Duodenal mucosa (tissue), 2 donors: ENCODE measurements around the gene PABPN1L.

ENCODE experiments used
- H3K27ac ChIP-seq: one replicate; pipeline ENCODE4 v1.7.0; 2013; ENCODE audit warnings: low read depth, low read length
- H3K27me3 ChIP-seq, 2 donors: one replicate each; pipeline ENCODE4 v1.7.0; 2013; ENCODE audit warnings: low read length in 2 of 2, control low read depth in 1 of 2; ENCODE audit not compliant: insufficient read depth in 2 of 2, control insufficient read depth in 1 of 2
- H3K36me3 ChIP-seq, 2 donors: one replicate each; pipeline ENCODE4 v1.7.0; 2013; ENCODE audit warnings: low read length in 2 of 2, control low read depth in 1 of 2; ENCODE audit not compliant: insufficient read depth in 2 of 2, control insufficient read depth in 1 of 2
- H3K4me1 ChIP-seq, 2 donors: one replicate each; pipeline ENCODE4 v1.7.0; 2013; ENCODE audit warnings: low read length in 2 of 2, control low read depth in 1 of 2; ENCODE audit not compliant: insufficient read depth in 2 of 2, control insufficient read depth in 1 of 2
- H3K4me3 ChIP-seq, 2 donors: one replicate each; pipeline ENCODE4 v1.7.0; 2013; ENCODE audit warnings: low read length in 2 of 2, low read depth in 1 of 2
- H3K9ac ChIP-seq, 2 donors: one replicate each; pipeline ENCODE4 v1.7.0; 2013; ENCODE audit warnings: low read length in 2 of 2, low read depth in 1 of 2
- H3K9me3 ChIP-seq, 2 donors: one replicate each; pipeline ENCODE4 v1.7.0; 2013; ENCODE audit warnings: low read length in 2 of 2, control low read depth in 1 of 2; ENCODE audit not compliant: control insufficient read depth in 1 of 2

Gene PABPN1L

DNA sequence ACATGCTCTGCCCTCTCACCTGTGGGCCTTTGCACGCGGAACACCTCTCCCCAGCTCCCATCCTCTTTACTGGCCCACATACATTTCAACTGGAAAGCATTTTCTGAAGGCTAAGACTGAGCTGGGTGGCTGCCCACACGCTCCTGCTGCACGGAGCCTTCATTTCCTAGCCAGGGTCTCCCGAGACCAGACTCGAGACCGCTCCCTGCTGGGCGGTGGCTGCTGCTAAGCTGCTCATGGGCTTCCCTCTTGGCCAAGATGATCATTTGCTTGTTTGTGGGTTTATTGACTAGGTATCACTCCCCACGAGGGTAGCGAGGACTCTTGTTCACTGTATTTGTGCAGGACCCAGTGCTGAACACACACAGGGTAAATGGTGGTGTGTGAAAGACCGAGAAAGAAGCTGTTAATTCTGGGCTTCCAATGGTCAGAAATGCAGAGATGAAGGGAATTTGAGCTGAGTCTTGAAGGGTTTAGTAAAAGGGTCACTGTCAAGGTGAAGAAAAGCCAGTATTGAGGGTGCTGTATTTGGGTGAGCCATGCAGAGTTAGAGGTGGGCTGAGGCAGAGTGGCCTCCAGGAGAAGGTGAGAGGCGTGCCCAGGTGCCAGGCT lies 8.6 kb downstream of the PABPN1L start:
- H3K27me3 ChIP-seq: no peaks in the 10 kb centered on the region
- H3K9me3 ChIP-seq: no peaks in the 10 kb centered on the region
- H3K27ac ChIP-seq: no peak overlapping the region
- H3K4me1 ChIP-seq: peaks cover 15 to 33% of the 10 kb centered on the region in 2 donors
- H3K9ac ChIP-seq: peak overlapping the region; percentile 81 to 92
- peaks cover 13 to 38% of the 10 kb centered on the region in 2 donors for H3K36me3 ChIP-seq
- peak overlapping the region; percentile 88 to 99 for H3K4me3 ChIP-seq

DNA sequence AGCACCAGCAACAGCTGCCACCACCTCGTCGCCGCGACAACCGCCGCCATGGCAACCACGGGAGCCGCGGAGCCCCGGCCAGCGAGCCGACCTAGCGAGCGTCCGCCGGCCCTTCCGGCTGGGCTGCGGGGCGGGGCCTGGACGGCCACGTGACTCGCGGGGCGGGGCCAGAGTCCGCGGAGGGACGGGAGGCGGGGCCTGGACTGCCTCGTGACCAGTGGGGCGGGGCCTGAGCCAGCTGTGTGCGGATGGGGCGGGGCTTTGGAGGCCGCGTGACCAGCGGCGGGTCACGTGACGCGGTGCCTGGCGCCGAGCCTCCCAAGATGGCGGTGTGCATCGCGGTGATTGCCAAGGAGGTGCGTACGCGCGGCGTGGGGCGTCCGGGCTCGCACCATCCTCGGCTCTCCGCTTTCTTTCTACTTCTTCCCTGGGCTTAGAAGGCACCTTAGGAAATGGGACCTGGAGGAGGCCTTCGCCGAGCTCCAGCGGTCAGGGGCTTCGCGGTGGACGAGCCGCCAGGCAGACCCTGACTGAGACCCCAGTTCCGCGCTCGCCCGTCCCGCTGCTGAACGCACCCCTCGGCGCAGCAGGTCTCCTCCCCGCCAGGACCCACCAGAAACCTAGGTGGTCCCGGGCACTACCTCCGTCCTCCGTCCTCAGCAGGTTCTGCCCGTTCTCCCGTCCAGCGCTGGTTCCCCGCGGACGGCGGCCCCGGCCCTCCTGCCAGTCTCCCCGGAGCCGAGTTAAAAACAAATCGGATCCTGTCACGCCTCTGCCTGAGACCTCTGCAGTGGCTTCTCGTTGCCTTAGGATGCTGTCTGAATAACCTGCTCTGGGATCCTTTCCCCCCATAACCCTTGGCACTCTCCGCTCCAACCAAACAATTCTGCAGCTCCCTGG lies 9.4 kb downstream of the PABPN1L start, which contains the start of the genes GALNS and TRAPPC2L:
TSS of gene GALNS (minus strand) at position 120 of the 900 bp plus-strand sequence. CDS start at position 50, 70 bp downstream.
TSS of gene TRAPPC2L (plus strand) at position 300 of the 900 bp plus-strand sequence. CDS start at position 324, 24 bp downstream.
- Histone ChIP-seq H3K9ac (peak within 1 kb of the TSS; percentile 81 to 92), H3K27ac (no peak within 1 kb of the TSS), H3K4me3 (peak within 1 kb of the TSS; percentile 88 to 99), H3K9me3 (no peaks in the 10 kb centered on the region), H3K4me1 (peaks cover 15 to 33% of the 10 kb centered on the region in 2 donors), H3K27me3 (no peaks in the 10 kb centered on the region), H3K36me3 (peaks cover 10 to 31% of the 10 kb centered on the region in 2 donors)

DNA sequence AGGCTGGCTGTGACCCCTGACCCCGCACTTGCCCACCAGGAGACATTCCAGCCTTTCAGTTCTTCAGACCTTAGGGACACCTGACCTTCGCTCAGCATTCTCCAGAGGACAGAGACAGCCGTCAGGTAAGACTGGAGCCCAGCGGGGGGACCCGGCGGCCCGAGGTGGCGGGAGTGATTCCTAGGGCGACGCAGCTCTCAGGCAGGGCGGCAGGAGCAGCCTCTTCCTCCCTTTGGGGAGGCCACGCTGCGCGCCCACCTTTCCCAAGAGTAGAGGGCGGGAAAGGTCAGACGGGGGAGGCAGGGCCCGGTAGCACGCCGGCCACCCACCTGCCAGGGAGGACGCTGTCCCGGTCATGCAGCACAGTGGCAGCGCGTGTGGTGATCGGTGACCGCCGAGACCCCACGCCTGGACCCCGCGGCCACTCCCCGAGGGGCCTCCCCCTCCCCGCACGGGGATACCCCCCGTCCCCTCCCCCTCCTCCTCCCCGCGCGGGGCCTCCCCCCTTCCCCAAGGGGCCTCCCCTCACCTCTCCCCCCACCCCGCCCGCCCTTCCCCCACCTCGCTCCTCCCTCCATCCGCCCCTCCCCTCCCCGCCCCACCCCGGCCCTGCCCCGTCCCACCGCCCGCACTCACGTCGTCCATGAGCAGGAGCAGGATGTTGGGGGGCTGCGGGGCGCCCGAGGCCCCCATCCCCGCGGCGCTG lies 10.2 kb downstream of the PABPN1L start:
- H3K36me3 ChIP-seq: peaks cover 10 to 26% of the 10 kb centered on the region in 2 donors
- H3K4me3 ChIP-seq: peak overlapping the region; percentile 69 to 88
- H3K4me1 ChIP-seq: peaks cover 15 to 33% of the 10 kb centered on the region in 2 donors
- H3K9ac ChIP-seq: peak overlapping the region; percentile 39 to 43
- no peaks in the 10 kb centered on the region for H3K9me3 ChIP-seq
- H3K27me3 ChIP-seq: no peaks in the 10 kb centered on the region
- H3K27ac ChIP-seq: no peak overlapping the region

DNA sequence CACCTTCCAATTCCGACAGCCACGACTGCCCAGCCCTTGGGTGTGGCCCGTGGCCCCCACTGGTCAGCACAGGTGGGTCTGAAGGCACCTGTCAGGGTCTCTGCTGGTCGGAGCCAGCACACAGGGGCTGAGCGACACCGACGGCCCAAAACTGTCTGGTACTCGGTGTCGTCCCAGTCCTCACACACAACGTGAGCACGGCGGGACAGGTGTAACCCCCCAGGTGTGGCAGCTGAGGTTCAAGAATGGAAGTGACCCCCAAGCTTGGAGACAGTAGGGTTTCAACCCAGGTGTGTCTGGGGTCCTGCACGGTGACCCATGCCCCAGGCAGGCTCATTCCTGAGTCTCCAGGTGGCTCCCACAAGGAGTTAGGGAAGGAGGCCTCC lies 10.7 kb downstream of the PABPN1L start:
- H3K9ac ChIP-seq: peak overlapping the region in 1 of 2 donors; percentile 39
- no peaks in the 10 kb centered on the region for H3K27me3 ChIP-seq
- H3K36me3 ChIP-seq: peaks cover 8 to 22% of the 10 kb centered on the region in 2 donors
- H3K4me1 ChIP-seq: peaks cover 15 to 33% of the 10 kb centered on the region in 2 donors
- no peak overlapping the region for H3K27ac ChIP-seq
- H3K4me3 ChIP-seq: peak overlapping the region; percentile 52 to 69
- H3K9me3 ChIP-seq: no peaks in the 10 kb centered on the region

- peaks cover 15 to 33% of the 10 kb centered on the region in 2 donors for H3K4me1 ChIP-seq
- no peaks in the 10 kb centered on the region for H3K9me3 ChIP-seq
- no peaks in the 10 kb centered on the region for H3K27me3 ChIP-seq
- H3K27ac ChIP-seq: no peak overlapping the region
- H3K9ac ChIP-seq: no peak overlapping the region
- peaks cover 3 to 21% of the 10 kb centered on the region in 2 donors for H3K36me3 ChIP-seq
- no peak overlapping the region for H3K4me3 ChIP-seq
Observed at GRCh38 chr16:88855176-88855575, 11.3 kb downstream of the PABPN1L start.

DNA sequence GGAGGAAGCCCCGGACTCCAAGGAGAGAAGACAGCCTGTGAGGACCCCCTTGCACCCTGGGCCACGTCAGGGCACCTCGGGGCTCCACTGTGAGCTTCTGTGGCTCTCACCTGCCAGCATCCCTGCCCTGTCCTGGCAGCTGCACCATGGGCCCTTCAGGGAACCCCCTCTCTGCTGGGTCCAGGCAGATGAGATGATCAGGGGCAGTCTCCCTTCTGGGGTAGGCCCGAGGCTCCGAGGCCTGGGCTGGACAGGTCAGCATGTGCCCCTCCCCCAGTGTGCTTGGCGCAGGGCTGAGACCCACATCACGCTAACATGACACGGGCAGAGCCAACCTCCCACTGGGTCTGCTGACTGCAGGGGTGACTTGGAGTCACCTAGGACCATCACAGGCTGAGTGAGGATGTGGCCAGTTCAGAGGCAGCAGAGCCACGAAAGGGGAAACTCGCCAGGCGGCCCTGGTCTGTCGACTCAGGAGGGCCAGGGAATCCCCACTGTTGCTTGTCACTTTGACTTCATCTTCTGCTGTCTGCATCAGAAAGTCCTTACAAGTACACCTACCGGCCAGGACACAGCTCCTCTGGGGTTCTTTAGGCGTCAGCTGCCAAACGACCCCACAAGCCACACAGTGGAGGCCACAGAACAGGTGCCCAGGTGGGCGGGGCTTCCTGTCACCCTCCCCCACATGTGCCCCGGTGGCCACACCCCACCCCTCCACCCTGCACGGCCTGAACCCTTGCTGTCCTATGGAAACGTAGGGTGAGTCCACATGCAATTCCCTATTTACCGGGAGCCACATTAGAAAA lies 12.0 kb downstream of the PABPN1L start:
- Histone ChIP-seq H3K4me3 (no peak overlapping the region), H3K27ac (no peak overlapping the region), H3K9ac (no peak overlapping the region), H3K9me3 (no peaks in the 10 kb centered on the region), H3K4me1 (peaks cover 15 to 33% of the 10 kb centered on the region in 2 donors), H3K27me3 (no peaks in the 10 kb centered on the region), H3K36me3 (peaks cover 0 to 20% of the 10 kb centered on the region in 2 donors)

GRCh38 chr16:88853325-88853941 lies 13.0 kb downstream of the PABPN1L start:
- Histone ChIP-seq H3K4me3 (no peak overlapping the region), H3K27ac (no peak overlapping the region), H3K9me3 (no peaks in the 10 kb centered on the region), H3K4me1 (peaks cover 13 to 33% of the 10 kb centered on the region in 2 donors), H3K9ac (no peak overlapping the region), H3K27me3 (no peaks in the 10 kb centered on the region), H3K36me3 (peaks cover 0 to 15% of the 10 kb centered on the region in 2 donors)

DNA sequence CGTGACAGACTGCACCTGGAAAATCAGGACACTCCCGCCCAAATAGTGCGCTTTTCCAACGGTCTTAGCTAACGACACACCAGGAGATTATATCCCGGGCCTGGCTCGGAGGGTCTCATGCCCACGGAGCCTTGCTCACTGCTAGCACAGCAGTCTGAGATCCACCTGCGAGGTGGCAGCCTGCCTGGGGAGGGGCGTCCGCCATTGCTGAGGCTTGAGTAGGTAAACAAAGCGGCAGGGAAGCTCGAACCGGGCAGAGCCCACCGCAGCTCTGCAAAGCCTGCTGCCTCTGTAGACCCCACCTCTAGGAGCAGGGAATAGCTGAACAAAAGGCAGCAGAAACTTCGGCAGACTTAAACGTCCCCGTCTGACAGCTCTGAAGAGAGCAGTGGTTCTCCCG lies 14.8 kb downstream of the PABPN1L start:
- Histone ChIP-seq H3K9ac (no peak overlapping the region), H3K27me3 (no peaks in the 10 kb centered on the region), H3K36me3 (peaks cover 0 to 15% of the 10 kb centered on the region in 2 donors), H3K9me3 (no peaks in the 10 kb centered on the region), H3K4me3 (no peak overlapping the region), H3K4me1 (peaks cover 6 to 25% of the 10 kb centered on the region in 2 donors), H3K27ac (no peak overlapping the region)
